Activated naive CD4-positive, alpha-beta T cell treated with anti-CD3 and anti-CD28 coated beads, Interleukin-2, amount 50 U/mL, for 16 hours (primary cell): ENCODE results near the gene DYTN.

Experiments
- DNase-seq: peaks from one replicate; pipeline ENCODE4 v3.0.0-alpha.2; 2020

The DYTN gene

GRCh38 chr2:206696910-206697309 is 21.3 kb downstream of the DYTN start:
- DNase-seq: no peak

DNA sequence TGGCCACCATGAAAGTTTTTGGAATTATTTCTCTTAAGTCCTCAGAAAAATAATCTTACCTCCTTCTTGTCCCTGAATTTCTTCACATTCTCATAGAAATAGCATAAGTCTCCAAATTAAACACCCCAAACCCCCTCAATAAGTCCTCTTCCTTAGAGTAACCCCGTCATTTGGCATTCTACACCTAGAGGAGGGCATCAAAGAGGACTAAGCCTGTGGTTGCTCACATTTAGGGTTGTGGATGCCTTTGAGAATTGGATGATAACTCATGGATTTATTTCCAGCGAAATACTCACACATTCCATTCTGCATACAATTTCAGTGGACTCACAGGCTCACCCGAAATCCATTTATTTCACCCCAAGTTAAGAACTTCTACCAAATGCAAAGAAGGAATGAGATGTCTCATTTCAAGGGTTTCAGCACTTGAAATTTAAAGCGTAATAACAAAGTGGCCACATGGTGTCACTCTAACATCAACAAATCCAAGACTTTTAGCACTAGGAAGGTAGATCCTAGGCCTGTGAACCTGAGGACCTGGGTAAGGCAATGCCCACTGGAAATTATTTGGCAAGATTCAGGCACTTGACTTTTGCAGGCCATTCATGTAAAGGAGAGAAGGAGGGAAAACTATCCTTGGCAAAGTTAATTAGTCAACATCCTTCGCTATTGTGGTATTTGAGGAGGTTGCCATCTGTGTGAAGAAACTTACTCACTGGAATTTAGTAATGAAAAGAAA is 24.6 kb downstream of the DYTN start:
- no peak for DNase-seq

GRCh38 chr2:206692971-206693370 is 25.2 kb downstream of the DYTN start:
- DNase-seq: no peak

- DNase-seq: no peak
These were observed 29.2 kb downstream of the DYTN start for GRCh38 chr2:206688990-206689389.

GRCh38 chr2:206688453-206688852 is 29.7 kb downstream of the DYTN start:
- no peak for DNase-seq

DNA sequence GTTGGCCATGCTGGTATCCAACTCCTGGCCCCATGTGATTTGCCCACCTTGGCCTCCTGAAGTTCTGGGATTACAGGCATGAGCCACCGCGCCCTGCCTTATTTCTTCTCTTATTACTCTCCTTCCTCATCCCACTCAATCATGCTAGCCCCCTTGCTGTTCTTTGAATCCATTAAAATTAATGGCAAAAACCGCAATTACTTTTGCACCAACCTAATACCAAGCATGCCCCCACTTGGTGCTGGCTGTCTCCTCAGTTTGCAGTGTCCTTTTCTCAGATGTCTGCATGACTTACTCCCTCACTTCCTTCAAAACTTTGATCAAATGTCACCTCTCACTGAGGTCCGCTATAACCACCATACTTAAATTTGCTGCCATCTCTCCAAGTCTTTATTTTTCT is 34.6 kb downstream of the DYTN start:
- no peak for DNase-seq

GRCh38 chr2:206670531-206671319 is 47.5 kb downstream of the DYTN start:
- DNase-seq: no peak

- DNase-seq: no peak
These were observed 52.9 kb downstream of the DYTN start for GRCh38 chr2:206665251-206665650.

GRCh38 chr2:206657087-206657486 is 61.1 kb downstream of the DYTN start:
- DNase-seq: no peak

GRCh38 chr2:206647985-206648384 is 70.2 kb downstream of the DYTN start:
- no peak for DNase-seq

- no peak for DNase-seq
These were observed 75.8 kb downstream of the DYTN start, which contains the start of gene FAM237A for GRCh38 chr2:206642075-206643025. FAM237A (plus strand) TSS chr2:206642487; CDS start chr2:206644237, 1,750 bp downstream.

GRCh38 chr2:206641226-206641625 is 77.0 kb downstream of the DYTN start:
- no peak for DNase-seq

DNA sequence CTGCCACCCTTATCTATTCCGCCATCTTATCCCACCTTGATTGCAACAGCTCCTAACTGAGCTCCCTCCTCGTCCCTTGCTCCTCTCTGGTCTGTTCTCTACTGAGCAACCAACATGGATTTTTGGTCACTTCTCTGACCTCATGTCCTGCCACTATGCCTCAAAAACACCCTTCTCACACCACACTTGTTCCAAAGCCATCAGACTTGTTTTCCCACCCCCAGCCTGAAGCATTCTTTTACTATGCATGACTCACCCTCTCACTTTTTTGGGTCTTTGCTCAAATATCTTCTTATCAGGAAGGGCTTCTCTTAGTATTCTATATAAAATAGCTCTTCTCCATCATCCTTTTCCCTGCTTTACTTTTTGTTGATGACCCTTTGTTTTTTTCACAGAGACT is 78.6 kb downstream of the DYTN start:
- DNase-seq: no peak

GRCh38 chr2:206635015-206635414 is 83.2 kb downstream of the DYTN start:
- DNase-seq: no peak

DNA sequence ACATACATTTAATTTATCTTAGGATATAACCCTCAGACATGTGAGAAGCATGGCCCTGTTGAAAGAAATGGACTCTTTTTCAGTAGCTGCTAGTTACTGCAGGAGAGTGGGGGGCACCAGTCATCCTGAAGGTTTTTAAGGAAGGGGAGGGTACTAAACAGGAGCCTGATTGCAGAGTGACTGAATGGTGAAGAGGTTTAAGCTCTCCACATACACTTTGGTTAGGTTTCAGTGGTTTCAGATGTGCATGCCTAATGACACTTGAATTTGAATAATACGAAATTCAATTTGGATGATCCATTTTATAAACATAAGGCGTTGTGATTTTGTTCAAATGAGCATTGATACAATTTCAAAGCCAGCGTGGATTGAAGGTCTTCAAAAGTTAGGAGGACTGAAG is 86.9 kb downstream of the DYTN start:
- DNase-seq: no peak

DNA sequence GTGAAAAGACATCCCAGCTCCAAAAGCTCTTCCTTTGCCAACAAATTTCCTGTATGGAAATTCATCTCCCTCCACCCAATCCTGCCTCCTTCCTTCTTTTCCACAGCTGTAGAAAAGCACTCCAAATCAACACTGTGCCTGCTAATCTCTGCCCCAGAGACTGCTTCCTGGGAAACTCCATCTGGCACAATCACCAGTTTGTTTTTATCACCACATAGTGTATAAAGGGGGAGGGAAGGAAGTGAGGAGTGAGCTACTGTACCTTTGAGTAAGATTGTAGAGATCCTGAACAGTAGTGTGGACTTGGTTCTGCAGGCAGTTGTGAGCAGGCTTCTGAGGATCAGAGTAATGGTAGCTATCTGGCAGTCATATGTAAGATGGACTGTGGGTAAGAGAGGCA is 90.6 kb downstream of the DYTN start:
- DNase-seq: no peak

DNA sequence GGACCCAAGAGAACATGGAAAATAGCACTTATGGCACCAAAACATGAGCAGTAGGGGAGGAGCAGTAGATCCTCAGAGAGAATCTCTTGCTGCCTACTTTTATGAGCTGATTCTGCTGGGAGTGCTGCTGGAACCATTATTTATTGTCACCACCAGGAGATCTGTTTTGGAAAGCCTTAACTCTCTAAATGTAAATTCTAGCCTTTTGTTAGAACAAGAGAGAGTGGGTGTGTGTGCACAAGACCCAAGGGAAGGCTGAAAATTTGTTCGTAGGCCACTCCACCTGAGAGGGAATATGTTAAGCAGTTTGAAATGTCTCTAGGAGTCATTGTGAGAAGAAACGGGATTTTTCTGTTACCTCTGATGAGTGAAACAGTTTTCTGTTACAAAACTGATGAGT is 92.1 kb downstream of the DYTN start:
- DNase-seq: no peak

GRCh38 chr2:206619011-206619410 is 99.2 kb downstream of the DYTN start:
- DNase-seq: no peak

DNA sequence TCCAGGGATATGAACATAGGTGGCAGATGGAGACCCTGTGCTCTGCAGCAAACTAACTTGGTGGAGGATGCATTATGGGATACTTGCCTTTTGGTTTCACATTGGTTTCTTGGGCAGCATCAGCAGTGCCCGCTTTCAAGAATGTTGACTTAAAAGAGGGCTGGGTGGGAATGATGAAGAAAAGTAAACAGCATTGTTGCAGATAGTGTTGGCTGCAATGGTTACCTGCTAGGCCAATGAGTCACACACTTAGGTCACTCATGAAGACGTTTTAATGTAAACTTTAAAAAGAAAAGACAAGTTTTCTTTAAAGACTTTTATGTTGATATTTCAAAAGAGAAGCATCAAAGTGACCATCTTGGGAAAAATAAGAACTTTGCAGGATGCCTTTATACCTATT is 102.0 kb downstream of the DYTN start:
- no peak for DNase-seq

GRCh38 chr2:206615417-206616089 is 102.6 kb downstream of the DYTN start:
- DNase-seq: no peak

DNA sequence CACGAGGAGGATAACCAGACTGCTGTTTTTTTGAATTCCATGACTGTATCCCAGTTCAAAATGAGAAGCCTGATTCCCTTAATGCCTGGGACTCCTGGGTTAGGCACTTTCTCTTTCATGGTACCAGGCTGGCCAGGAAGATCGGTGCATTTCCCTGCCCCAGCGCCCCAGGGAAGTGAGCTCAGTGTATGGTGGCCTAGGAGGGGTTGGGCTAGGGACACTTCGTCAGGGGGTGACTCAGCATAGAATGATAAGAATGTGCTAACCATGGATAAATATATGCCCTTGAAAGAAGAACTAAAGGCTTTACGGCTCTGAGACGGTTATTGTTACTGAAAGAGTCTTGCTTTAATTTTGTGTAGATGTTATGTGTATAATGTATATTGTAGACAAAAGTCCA is 103.4 kb downstream of the DYTN start:
- no peak for DNase-seq

GRCh38 chr2:206611736-206612135 is 106.5 kb downstream of the DYTN start:
- DNase-seq: no peak

GRCh38 chr2:206611191-206611590 is 107.0 kb downstream of the DYTN start:
- DNase-seq: no peak
